Measurements from ENCODE around the gene PLCG1.

The PLCG1 gene

DNA sequence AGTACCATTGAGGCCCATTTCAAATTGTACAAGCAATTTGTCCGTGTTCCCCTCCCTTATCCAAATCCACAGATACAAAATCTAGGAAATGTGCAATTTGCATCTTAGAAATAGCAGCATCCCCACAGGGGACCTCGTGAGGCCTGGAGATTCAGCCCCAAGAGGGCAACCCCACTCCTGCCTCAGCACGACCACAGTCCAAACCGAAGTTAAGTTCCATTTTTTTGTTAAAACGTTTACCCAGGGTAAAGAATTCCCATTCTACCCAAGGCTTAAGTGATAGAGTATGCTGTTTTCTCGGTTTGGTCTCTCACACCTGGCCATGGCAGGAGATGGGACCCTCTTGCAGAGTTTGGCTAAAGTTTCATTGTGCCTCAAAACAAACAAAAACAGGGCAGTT, 41.2 kb downstream of the PLCG1 start:
- DNase-seq (ENCODE audit: low read depth in 2 of 2) = no peak

DNA sequence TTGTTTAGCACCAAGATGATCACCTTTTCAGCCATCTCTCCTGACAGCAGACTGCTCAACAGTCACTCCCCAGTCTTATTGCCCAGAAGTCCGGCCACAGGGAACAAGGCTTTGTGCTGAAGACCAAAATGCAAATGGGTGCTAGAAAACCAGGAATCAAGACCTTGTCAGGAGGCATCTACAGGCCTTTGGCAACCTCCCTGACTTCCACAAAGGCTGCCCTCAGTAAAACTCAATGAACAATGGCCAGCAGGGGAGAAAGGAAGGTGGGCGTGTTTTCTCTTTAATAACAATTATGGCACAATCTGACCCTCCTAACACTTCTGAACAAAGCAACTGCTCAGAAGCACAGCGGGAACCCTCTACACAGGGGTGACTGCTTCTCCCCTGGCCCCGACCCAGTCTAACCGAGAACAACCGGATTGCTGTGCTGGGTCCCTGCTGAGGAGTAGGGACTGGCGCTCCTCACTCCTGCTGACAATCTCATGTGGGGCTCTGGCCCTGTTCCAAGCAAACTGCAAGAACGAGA, 41.6 kb downstream of the PLCG1 start:
- no peak for DNase-seq (ENCODE audit: low read depth in 2 of 2)

DNA sequence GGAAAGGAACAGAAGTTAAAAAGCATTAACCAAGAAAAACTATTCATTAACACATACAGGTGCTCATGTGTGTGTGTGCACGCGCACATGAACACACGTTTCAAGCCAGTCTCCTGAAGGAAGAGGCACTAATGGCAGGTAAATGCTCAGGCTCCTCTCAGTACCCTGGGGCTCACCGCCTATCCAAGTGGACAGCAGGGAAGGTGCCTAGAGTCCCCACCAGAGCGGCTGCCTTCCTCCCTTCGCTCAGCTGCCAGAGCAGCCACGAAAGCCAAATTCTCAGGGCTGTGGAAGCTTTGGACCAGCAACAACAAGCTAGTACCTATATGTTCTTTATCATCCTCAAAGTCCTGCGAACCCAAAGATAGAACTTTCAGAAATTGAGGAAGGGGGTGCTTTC, 42.6 kb downstream of the PLCG1 start:
- DNase-seq (ENCODE audit: low read depth in 2 of 2) = no peak

DNA sequence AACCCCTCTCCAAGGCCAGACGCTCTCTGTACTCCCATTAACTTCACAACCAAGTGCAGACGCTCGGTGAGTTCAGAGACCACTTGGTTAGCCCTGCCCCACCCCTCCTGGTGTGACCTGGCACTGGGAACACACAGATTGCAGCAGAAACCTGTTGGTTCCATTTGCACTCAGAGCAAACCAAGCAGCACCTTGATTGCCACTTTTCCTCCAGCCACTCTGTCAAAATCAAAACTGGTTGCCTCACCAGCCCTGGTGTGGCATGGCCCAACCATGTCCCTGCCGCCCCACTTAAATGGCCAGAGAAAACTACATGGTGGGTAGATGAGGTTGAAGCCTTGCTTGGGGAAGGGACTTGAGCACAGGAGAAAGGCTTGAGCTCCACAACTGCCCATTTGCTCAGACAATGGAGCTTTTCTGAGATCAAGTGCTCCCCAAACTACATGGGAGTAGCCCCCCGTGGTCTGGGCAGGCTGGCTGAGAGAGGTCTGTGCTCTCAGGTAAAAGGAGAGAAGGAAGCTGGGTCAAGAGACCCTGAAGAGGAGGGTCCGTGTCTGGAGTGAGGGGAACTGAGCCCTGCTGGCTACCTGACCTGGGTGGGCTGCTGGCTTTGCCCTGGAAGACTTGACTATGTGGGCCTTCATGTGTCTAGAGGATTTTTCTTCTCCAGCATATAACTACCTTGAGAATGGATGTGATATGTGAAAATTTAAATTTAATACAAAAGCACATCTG, 43.4 kb downstream of the PLCG1 start:
- DNase-seq (ENCODE audit: low read depth in 2 of 2) = no peak

DNA sequence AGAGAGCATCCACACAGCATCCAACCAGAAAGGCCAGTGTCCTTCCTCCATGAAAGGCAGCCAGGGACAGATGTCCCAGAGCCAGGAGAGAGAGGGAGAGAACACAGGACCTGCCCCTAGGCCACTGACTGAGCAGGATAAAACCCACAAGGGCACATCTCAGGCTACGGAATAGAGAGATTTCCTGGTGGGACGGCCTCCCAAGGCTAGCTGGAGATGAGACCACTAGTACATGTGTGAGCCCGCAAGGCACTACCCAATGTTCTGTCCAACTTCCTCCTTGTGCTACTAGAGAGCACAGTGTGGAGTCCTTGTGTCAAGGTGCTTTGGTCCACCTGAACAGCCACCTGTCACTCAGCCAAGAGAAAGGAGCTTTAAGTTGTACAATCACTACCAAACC, 44.2 kb downstream of the PLCG1 start:
- no peak for DNase-seq (ENCODE audit: low read depth in 2 of 2)

DNA sequence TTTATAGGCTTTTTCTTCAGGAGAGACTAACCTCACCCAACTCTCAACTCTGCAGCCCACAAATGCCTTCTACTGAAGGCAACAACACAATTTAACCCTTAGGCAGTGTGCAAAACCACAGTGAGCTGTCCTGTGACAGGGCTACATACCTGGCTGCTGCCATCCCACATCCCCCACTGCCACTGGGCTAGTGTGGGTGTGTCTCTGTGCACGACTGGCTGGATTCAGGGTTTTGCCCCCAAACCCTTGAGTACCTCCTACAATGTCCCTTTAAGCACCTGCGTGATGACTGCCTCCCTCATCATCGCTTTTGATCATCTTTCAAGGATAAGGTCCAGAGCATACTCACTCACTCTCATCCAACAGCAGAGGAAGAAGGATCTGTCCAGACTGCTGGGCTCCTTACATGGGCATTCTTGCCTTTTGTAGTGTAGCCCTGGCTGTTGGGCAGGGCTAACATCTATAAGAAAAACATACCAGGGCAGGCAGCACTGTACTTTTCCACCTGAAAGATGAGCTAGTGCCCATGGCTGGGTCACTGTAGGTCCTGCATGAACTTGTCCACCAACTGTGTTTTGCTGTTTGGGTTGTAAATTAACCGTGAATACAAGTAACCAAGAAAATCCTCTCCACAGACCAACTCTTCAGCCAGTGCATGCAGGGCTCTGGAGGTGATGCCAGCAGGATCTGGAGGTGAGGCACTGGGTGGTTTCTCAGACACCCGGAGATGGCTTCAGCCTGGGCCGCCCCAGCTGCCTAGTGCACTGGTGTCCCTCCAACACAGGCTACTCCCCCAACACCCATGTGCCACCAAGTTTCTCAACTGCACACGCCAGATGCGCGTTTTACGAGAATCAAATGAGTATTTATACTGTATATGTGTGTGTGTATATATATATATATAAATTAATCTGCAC, 45.2 kb downstream of the PLCG1 start:
- no peak for DNase-seq (ENCODE audit: low read depth in 2 of 2)

DNA sequence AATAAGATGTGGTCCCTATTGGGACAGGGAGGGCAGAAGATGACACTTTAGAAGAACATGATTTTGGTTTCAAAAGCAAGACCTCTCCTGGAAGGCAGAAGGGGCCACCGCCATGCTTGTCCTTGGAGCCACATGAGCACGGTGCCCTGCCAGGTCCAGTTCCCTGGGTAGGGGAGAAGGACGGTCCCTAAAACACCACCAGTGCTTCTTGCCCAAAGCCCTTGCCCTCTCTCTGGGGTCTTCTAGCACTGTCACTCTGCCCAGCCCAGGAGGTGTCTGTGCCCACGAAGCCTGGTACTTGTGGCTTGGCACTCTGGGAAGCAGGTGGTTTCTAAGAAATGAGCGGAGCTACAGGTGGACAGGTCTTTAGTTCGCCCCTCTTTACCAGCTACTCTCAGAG, 46.0 kb downstream of the PLCG1 start:
- no peak for DNase-seq (ENCODE audit: low read depth in 2 of 2)

DNA sequence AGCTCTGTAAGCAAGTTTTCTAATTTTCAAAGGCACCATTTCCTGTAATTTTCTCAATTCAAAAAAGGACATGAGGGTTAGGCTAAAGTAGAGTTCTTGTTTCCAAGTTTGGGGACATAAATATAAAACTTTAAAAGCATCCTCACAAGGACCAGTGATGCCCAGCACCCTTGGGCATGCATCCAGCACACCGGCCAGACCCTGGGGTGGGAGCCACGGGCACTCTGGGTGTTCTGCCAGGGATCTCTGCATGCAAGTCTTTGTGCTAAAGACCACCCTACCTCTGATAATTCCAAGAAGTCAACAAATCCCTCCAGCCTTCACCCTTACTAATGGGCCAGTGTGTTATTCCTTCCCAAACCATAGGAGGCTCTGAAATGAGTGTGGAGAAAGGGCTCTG, 46.5 kb downstream of the PLCG1 start:
- DNase-seq (ENCODE audit: low read depth in 2 of 2) = no peak

DNA sequence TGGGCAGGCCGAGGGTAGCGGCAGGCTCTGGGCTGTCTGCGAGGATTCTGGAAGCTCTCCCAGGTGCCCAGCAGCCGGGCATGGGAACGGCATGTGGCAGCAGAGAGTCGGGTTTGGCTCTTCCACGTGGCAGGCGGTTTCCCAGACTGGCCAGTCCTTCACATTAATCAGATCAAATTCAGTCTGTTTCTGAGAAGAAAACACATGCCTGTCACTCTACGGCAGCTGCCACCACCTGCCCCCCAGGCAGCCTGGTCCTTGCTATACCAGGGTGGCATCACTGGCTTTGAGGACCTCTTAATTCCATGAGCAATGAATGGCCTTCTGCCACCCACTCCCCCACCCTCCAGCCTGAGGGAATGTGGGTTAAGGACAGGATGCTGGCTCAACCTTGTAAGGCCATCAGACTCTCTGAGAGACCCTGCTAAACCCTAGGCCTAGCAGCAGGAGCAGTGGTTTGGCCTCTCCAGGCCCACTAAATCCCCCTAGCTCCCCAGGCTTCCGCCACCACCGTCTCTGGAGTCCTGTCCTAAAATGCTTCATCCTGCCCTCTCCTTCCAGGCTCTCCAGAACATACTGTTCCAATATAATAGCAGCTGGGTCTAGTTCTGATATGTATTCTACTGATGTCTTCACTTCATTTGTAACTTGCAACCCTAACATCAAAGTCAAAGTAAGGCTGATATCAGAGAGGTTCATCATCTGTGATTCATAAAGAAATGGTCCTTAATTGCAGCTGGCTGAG, 47.8 kb downstream of the PLCG1 start:
- no peak for DNase-seq (ENCODE audit: low read depth in 2 of 2)

DNA sequence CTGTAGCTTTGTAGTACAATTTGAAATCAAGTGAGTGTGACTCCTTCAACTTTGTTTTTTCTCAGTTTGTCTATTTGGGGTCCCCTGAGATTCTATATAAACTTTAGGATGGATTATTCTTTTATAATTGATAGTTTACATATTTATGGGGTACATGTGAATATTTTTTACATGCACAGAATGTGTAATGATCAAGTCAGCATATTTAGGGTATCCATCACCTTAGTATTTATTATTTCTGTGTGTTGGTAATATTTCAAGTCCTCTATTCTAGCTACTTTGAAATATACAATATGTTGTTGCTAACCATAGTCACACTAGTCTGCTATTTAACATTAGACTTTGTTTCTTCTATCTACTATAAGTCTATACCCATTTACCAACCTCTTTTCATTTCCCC, 50.3 kb downstream of the PLCG1 start:
- no peak for DNase-seq (ENCODE audit: low read depth in 2 of 2)

DNA sequence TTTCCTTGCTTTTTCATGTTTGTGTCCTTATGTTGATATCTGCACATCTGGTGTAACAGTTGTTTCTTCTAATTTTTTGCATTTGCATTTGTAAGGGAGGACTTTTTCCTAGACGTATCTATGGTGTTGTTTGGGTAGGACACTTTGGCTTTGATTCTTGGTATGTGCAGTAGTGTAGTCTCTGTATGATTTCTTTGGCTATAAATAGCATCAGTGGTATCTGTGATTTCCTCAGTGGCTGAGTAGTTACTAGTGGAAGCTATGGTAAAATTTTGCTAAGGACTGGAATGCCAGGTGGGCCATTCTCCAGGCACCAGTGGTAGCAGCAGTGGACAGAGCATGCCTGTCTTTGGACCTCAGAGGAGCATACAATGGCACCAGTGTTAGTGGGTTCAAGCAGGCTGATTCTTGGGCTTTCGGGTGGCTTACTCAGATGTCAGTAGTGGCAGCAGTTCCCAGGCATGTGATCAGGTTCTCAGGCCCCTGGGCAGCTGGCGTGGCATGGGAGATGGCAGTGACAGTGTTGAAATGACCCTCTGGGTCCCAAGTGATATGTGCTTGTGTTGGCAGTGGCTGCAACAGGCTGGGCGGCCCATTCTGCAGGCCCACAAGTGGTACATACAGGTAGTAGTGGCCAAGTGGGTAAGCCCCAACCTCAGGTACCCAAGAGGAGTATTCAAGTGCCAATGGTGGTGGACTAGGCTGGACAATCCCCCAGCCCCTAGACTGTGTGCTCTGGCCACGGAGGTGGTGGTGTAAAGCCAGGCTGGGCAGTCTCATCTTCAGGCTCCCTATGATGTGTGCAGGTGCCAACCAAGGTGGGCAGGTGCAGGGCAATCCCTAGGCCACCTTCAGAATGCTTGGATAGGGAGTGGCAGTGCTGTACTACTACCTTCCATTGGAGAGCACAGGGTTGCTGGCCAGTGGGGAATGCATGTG, 54.5 kb downstream of the PLCG1 start:
- DNase-seq (ENCODE audit: low read depth in 2 of 2) = no peak

DNA sequence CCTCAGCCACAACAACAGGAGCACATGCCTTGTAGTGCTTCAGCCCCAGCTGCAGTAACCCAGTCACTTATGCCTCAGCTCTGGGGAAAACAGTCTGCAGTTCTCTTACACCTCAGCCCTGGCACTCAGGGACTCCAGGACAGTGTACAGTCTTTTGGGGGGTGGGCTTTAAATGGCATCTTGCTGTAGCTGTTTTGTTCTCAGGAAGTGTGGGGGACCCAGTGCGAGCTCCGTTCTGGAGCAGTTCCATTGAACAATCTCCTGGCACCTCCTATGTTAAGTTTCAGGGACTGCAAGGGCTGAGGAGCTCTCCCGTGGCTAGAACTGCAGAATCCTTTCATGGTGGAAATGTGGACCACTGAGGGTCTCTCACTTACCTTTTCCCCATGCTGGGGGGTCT, 55.2 kb downstream of the PLCG1 start:
- no peak for DNase-seq (ENCODE audit: low read depth in 2 of 2)

DNA sequence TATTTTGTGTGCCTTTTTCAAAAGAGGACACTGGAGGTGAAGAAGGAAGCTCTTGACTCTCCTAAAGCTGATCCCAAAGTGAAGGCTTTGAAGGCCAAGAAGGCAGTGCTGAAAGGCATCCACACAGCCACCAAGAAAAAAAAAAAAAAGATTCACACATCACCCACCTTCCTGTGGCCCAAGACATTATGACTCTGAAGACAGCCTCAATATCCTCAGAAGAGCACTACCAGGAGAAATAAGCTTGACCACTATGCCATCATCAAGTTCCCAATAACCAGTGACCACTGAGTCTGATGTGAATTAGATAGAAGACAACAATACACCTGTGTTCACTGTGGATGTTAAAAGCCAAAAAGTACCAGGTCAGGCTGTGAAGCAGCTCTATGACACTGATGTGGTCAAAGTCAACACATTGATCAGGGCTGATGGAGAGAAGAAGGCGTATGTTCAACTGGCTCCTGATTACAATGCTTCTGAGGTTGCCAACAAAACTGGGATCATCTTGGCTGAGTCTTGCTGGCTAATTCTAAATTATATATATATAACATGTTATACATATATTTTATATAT, 59.4 kb downstream of the PLCG1 start:
- no peak for DNase-seq (ENCODE audit: low read depth in 2 of 2)

DNA sequence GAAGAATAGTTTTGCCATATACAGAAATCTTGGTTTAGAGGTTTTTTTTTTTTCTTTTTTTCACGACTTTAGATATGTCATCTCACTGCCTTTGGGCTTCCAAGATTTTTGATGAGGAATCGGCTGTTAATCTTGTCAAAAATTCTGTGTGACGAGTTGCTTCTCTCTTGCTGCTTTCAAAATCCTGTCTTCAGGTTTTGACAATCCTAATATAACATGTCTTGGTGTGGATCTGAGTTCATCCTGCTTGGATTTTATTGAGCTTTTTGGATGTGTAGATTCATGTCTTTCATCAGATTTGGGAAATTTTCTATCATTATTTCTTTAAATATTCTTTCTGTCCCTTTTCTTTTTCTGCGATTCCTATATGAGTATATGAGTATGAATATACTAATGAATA, 61.1 kb downstream of the PLCG1 start:
- no peak for DNase-seq (ENCODE audit: low read depth in 2 of 2)

DNA sequence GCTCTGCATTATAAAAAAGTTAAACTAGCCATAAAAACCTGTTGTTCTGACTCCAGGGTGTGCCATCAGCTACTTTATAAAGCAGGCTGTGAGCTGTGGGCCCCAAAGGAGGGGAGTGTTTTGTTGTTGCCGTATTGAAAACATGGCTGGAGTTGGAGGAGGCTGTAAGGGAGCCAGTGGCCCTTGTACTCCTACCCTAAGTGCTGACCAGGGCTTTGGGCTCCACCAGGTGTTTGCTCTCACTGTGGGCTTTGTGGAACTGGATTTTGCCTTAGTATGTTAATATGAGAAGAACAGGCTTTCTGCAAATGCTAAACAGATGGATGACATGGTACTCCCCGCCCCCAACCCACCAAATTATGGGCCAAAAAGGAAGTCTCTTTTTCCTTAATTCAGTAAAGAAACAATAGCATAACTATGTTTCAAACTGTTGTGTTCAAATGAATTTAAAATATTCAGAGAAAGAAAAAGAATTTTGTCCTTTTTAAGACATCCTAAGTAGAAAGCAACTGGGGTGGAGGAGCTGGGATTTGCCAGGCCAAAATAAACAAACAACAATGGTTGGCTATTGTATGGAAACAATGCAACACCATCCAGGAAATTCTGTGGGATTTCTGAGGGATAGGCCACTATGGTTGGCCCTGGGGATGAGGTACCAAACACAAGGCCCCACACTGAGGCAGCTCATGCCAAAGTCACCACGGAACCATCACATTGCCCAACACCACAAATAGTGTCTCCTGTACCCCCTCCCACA, 63.3 kb downstream of the PLCG1 start:
- DNase-seq (ENCODE audit: low read depth in 2 of 2) = no peak

DNA sequence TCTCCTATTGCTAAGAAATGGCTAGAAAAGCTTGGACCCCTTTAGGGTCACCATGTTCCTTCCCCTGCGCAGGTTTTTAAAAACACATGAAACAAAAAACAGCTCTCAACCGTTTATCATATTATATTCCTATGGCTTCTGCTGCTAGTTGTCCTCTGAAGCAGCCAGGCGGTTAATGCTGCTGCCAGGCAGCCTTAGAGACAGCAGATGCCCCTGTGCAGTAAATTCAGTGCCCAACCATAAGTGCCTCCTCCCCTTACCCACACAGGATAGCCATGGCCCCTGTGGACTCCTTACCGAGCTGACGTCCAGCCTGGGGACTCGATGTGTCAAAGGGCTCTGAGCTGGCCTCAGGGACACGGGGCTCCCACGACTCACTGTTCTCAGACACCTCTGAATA, 64.4 kb downstream of the PLCG1 start:
- DNase-seq (ENCODE audit: low read depth in 2 of 2) = no peak

DNA sequence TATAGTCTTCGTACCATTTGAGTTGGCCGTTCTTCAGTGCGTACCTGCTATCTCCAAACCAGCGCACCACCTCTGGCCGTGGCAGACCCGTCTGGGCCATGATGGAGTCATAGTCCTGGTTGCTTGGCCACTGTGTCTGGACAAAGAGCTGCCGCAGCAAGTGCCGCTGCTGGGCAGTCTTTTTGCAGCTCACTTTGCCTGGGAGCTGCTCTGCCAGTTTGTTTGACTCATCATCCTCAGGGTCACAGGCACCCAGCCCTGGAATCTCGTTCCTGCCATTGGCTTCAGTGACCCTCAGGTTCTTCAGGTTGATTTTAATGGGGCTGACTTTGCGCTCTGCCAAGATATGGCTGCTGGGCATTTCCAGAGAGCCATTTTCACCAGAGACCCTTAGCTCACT, 65.1 kb downstream of the PLCG1 start:
- DNase-seq (ENCODE audit: low read depth in 2 of 2) = no peak

DNA sequence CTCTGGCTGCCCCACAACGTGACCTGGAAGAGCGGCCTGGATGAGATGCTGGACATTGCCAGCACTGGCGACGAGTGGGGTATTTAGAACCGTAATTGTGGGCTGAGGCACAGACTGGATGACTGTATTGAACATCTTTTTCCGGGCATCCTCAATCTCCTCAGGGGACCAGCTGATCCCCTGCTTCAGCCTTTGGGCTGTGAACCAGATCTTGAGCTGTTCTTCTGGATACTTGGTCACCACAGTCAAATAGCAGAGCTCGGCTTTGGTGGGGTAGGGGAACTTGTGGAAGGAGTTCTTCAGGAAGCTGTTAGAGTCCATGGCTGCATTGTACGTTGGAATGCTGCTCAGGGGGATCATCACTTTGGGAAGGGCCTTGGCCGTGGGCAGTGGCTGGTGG, 66.3 kb downstream of the PLCG1 start:
- no peak for DNase-seq (ENCODE audit: low read depth in 2 of 2)

DNA sequence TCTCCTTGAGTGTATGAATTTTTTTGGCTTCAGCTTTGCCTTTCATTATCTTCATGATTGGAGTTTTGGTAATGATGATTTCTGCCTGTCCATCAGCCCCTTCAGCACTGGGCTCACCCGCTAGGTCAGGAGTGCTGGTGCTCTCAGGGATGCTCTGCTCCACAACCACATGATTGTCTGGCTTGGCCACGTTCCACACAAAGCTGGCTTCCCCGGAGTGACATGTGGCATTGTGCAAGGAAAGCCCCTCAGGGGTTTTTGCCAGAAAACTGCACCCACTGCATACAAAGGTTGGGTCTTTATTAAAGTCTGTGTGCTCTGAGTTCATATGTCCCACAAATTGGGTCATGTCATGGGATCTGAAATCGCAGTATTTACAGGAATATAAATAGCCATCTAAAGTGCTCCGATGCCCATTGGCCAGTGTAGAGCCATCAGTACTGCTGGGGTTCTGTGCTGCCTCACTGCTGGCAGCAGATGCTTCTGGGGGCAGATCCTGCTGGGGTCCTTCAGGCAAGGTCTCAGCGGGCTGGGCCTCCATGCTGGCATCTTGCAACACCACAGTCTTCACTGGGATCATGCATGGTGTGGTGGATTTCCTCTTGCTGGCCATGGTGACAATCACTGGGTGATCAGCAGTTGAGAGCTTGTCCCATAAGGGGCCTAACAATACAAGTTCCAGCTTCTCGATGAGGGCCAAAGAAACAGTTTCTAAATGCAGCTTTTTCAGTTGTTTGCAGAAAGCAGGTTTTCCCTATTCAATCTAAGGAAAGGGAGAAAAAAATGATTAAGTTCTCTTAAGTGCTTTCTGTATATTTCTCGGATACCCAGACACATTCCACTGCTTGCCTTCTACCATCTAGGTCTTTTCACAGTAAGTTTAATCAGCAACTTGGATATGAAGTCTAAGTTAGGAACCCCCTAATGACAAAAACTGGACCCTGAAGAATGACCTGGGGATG, 67.2 kb downstream of the PLCG1 start:
- DNase-seq (ENCODE audit: low read depth in 2 of 2) = no peak
